Measurements from ENCODE around the gene KIF26B.

The KIF26B gene

GRCh38 chr1:245575710-245576109 is 420.9 kb downstream of the KIF26B start:
- in situ Hi-C loops (cut with HindIII; ENCODE audit: low sequenced_read_pairs), result no loop called here
- no peak for DNase-seq (ENCODE audit: low read depth)
- H3K4me3 ChIP-seq (ENCODE audit: low read depth, low read length), result no peak overlapping the region

GRCh38 chr1:245576323-245576722 is 421.5 kb downstream of the KIF26B start:
- no peak for DNase-seq (ENCODE audit: low read depth)
- H3K4me3 ChIP-seq (ENCODE audit: low read depth, low read length), result no peak overlapping the region
- TF ChIP-seq CTCF (IDR thresholded peaks at IDR 0.05; ENCODE audit: low read depth, low read length, missing control alignments), result no peak
- in situ Hi-C loops (cut with HindIII; ENCODE audit: low sequenced_read_pairs), result no loop called here

More at GRCh38 chr1:245575710-245576109, 420.9 kb downstream of the KIF26B start:
- TF ChIP-seq CTCF (IDR thresholded peaks at IDR 0.05; ENCODE audit: low read depth, low read length, missing control alignments), result no peak

GRCh38 chr1:245577191-245578157 is 422.7 kb downstream of the KIF26B start:
- TF ChIP-seq CTCF (IDR thresholded peaks at IDR 0.05; ENCODE audit: low read depth, low read length, missing control alignments), result no peak
- in situ Hi-C loops (cut with HindIII; ENCODE audit: low sequenced_read_pairs), result no loop called here
- H3K4me3 ChIP-seq (ENCODE audit: low read depth, low read length), result no peak overlapping the region
- no peak for DNase-seq (ENCODE audit: low read depth)

GRCh38 chr1:245578308-245578707 is 423.5 kb downstream of the KIF26B start:
- in situ Hi-C loops (cut with HindIII; ENCODE audit: low sequenced_read_pairs), result no loop called here
- no peak for DNase-seq (ENCODE audit: low read depth)
- H3K4me3 ChIP-seq (ENCODE audit: low read depth, low read length), result no peak overlapping the region
- no peak for TF ChIP-seq CTCF (IDR thresholded peaks at IDR 0.05; ENCODE audit: low read depth, low read length, missing control alignments)

GRCh38 chr1:245578771-245579170 is 424.0 kb downstream of the KIF26B start:
- peak; percentile 49 for DNase-seq (ENCODE audit: low read depth)
- H3K4me3 ChIP-seq (ENCODE audit: low read depth, low read length), result no peak overlapping the region
- TF ChIP-seq CTCF (IDR thresholded peaks at IDR 0.05; ENCODE audit: low read depth, low read length, missing control alignments), result no peak
- in situ Hi-C loops (cut with HindIII; ENCODE audit: low sequenced_read_pairs), result no loop called here

- DNase-seq (ENCODE audit: low read depth), result no peak
These were observed 425.1 kb downstream of the KIF26B start for GRCh38 chr1:245579881-245580280.

More at GRCh38 chr1:245579881-245580280, 425.1 kb downstream of the KIF26B start:
- in situ Hi-C loops (cut with HindIII; ENCODE audit: low sequenced_read_pairs), result no loop called here
- TF ChIP-seq CTCF (IDR thresholded peaks at IDR 0.05; ENCODE audit: low read depth, low read length, missing control alignments), result no peak
- no peak overlapping the region for H3K4me3 ChIP-seq (ENCODE audit: low read depth, low read length)

All from astrocyte of the cerebellum (primary cell).